ENCODE data around the gene CALN1.

Gene CALN1

DNA sequence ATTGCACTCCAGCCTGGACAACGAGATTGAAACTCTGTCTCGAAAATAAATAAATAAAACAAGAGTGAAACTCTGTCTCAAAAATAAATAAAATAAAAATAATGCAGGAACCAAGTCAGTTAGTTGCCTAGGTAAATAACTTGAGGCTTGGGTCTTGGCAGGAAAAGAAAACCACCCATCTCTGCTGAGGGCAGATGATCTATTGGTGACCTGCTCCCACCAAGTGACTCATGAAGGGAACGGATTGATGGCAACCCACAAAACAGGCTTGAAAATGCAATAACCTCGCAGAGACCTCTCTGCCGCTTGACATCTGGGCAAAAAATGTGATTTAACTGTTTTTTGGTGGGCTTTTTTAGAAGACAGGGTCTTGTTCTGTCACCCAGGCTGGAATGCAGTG is 86.6 kb downstream of the CALN1 start:
- DNase-seq (ENCODE audit: low read depth in 2 of 2), result no peak

- no peak for DNase-seq (ENCODE audit: low read depth in 2 of 2)
Measured at GRCh38 chr7:72321637-72322036, 90.5 kb downstream of the CALN1 start.

DNA sequence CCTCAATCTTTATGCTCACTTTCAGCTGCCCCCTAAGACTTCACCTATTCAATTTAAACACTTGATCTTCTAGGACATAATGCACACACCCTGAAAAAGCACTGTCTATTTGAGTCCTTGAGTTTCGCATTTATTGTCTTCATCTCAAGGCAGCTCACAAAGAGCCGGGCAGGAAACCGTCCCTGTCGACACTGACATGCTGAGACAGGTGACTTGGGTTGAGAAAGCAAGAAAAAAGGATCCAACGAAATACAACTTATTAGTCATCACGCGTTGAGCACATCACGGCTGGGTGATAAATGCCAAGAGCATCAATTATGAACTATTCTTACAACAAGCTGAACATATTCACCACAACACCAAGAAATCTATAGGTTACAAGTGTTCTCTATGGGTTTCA is 91.1 kb downstream of the CALN1 start:
- DNase-seq (ENCODE audit: low read depth in 2 of 2), result no peak

- DNase-seq (ENCODE audit: low read depth in 2 of 2), result no peak
Measured at GRCh38 chr7:72317341-72317740, 94.8 kb downstream of the CALN1 start.

- DNase-seq (ENCODE audit: low read depth in 2 of 2), result no peak
Measured at GRCh38 chr7:72316148-72316547, 96.0 kb downstream of the CALN1 start.

- DNase-seq (ENCODE audit: low read depth in 2 of 2), result no peak
Measured at GRCh38 chr7:72313906-72314305, 98.2 kb downstream of the CALN1 start.

DNA sequence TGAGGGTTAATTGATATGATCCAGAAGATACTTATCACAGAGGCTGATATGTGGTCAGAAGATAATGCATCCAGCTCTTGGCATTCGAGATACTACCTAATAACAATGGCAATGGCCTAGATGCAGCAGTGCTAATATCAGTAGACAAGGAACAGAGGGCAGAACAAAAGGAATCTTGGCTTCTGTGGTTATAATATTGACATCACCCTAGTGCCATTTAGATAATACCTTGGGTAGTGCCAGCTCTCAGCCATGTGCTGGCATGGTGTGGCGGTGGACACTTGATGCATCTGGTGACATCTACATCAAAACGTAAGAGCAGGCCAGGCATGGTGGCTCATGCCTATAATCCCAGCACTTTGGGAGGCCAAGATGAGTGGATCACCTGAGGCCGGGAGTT is 101.8 kb downstream of the CALN1 start:
- DNase-seq (ENCODE audit: low read depth in 2 of 2), result no peak

GRCh38 chr7:72309476-72309875 is 102.7 kb downstream of the CALN1 start:
- DNase-seq (ENCODE audit: low read depth in 2 of 2), result no peak

DNA sequence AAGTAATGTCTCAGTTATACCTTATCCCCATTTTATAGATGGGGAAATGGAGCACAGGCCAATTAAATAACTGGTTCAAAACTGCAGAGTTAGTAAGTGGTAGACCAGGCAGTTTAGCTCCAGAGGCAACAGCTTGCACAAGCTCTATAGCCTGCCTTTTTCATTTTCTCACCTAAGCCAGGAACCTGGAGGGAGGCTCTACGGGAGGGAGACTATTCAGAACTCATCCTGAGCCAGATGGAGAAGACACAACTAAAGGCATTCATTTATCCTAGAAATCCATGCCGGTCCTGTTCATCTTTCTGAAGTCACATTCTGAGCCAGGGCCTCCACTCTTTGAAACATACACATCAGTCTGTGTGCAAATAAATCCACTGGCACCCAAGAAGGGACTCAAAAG is 103.2 kb downstream of the CALN1 start:
- no peak for DNase-seq (ENCODE audit: low read depth in 2 of 2)

DNA sequence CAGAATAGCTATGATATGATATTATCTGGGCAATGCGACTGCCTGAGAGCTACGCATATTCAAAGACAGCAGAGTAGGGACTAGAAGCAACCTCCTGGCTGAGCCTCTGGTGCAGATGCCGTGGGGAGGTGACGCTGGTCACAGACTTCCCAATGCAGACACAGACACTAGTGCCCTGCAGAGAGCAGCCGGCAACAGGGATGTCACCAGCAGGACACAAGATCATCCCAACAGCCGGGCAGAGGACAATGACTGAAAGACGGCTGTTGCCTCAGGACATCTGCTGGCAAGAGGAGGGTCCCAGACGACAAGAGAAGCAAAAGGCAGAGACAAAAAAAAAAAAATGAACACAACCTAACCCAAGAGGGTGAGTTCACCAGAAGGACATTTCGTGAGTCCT is 104.6 kb downstream of the CALN1 start:
- no peak for DNase-seq (ENCODE audit: low read depth in 2 of 2)

GRCh38 chr7:72298912-72299311 is 113.2 kb downstream of the CALN1 start:
- no peak for DNase-seq (ENCODE audit: low read depth in 2 of 2)

GRCh38 chr7:72298091-72298490 is 114.0 kb downstream of the CALN1 start:
- DNase-seq (ENCODE audit: low read depth in 2 of 2), result no peak

DNA sequence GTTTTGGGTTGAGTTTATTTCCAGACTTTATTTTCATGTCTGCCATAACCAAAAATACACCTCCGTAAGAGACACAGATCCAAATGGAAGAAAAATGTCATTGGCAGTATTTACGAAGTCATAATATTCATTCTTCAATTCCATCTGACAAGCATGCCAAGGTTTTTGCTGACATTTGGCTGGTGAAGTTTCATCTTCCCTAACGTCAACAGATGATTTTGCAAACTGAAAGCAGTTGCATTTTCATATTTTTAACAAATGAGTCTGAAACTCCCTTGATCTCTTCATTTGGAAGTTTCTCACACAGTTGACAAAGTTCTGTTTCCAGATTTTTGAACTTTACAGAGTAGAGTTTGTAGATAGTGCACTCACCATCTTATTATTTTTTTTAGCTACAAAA is 114.5 kb downstream of the CALN1 start:
- no peak for DNase-seq (ENCODE audit: low read depth in 2 of 2)

GRCh38 chr7:72292794-72293193 is 119.3 kb downstream of the CALN1 start:
- no peak for DNase-seq (ENCODE audit: low read depth in 2 of 2)

GRCh38 chr7:72292118-72292517 is 120.0 kb downstream of the CALN1 start:
- no peak for DNase-seq (ENCODE audit: low read depth in 2 of 2)

GRCh38 chr7:72286519-72286918 is 125.6 kb downstream of the CALN1 start:
- DNase-seq (ENCODE audit: low read depth in 2 of 2), result no peak

DNA sequence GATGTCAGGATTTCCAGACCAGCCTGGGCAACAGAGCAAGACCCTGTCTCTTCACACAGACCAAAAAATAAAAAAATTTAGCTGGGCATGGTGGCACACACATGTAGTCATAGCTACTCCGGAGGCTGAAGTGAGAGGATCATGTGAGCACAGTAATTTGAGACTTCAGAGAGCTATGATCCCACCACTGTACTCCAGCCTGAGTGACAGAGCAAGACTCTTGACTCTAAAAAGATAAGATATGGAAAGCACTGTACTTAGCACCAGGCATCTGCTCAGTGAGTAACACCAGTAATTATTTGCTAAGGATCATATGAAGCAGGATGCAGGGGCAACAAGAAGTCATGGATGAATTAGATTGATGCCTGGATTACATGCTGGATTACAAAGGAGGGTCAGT is 128.8 kb downstream of the CALN1 start:
- no peak for DNase-seq (ENCODE audit: low read depth in 2 of 2)

GRCh38 chr7:72281308-72281707 is 130.8 kb downstream of the CALN1 start:
- no peak for DNase-seq (ENCODE audit: low read depth in 2 of 2)

GRCh38 chr7:72279203-72279602 is 132.9 kb downstream of the CALN1 start:
- DNase-seq (ENCODE audit: low read depth in 2 of 2), result no peak

DNA sequence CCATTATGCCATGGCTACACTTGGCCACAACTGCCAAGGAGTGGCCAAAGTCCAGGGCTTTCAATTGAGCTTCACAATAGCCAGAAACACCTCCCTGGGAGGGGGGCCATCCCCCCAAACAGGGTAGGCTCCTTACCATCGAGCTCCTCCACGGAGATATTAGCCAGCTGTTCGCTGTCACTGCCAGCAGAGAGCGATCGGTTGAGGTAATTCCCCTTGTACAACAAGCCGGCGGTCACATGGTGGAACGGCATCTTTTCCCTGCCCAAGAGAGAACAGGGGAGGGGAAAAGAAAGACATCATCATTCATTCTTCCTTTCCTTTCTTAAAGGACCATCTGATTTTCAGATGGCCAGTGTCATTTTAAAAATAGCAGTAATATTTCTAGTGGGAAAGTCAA is 133.6 kb downstream of the CALN1 start:
- DNase-seq (ENCODE audit: low read depth in 2 of 2), result no peak

DNA sequence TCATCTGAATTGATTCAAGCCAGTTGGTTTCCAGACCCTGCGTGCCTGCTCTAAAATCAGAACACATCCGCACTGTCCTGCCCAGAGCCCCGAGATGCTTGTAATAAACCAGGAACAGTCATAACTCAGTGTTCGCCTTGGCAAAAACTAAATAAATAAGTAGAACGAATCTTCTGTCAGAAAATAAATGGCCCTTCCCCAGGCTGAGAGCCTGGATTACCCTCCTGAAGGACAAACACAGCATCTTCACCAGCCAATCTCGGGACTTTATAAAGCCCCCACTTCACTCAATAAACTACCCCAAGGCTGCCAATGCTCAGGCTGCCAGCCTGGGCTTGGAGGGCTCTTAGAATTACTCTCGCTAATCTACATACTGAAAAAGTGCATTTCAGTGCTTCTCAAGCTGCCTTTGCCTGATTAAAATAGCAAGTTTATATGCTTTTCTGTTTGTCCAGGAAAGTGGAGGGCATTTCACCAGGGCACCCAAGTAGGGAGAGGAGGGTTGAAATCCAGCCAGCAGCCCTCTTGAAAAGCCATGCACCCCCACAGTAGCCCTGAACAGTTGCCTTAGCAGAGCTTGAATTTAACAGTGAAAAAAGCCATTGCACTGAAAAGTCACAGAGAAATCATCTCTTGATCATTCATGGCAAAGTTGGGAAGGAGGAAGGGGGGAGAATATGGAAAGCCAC is 136.6 kb downstream of the CALN1 start:
- DNase-seq (ENCODE audit: low read depth in 2 of 2), result no peak

- no peak for DNase-seq (ENCODE audit: low read depth in 2 of 2)
Measured at GRCh38 chr7:72272479-72272878, 139.7 kb downstream of the CALN1 start.

DNA sequence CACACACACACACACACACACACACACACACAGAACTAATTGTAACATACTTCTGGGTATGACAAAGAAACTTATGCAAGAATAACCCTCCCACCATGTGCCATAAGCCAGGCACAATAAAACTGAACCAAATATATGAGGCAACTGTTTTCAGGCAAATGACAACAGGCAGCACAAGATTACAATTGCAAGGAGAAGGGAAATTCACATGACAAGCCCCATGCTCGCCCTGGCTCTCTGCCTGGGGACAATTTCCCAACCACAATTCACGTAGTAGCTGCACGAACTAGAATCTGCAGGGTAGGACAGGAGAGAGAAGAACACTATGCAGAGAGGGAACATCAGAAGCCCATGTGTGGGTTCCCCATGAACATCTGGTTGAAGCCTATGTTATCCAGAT is 143.3 kb downstream of the CALN1 start:
- DNase-seq (ENCODE audit: low read depth in 2 of 2), result no peak

GRCh38 chr7:72268090-72268489 is 144.0 kb downstream of the CALN1 start:
- DNase-seq (ENCODE audit: low read depth in 2 of 2), result no peak
